MCF 10A (cell line): ENCODE data around the gene RICTOR. TPM values are rescaled to one million over a fixed set of nuclear protein-coding genes. Genes with fewer than 3 reads are reported as not detected.

Experiments
- BruUV-seq: library from RNA; stranded (reverse); fragments of 400-500 nt; replicated peaks from 2 replicates; lab custom pipeline; 2021; lab: Mats Ljungman, UMichigan
- CTCF ChIA-PET: fragments of 300-600 bp; sonication (Branson Sonifier 250); formaldehyde crosslinking; extraction: SDS; loops from one replicate; lab custom pipeline; 2021; ENCODE audit warnings: antibody characterized with exemption, inconsistent platforms; lab: Yijun Ruan, JAX
- POLR2A ChIA-PET: fragments of 300-600, 350-650 bp; sonication (Branson Sonifier 250); formaldehyde crosslinking; extraction: SDS; loops from one replicate; lab custom pipeline; 2020; ENCODE audit warnings: antibody characterized with exemption, inconsistent platforms; lab: Yijun Ruan, JAX
- DNase-seq: peaks from one replicate; pipeline ENCODE4 v3.0.0-alpha.2; 2018; ENCODE audit not compliant: unreplicated experiment
- H3K27ac Mint-ChIP-seq: one replicate; pipeline ENCODE4 v1.8.0; 2022; ENCODE audit warnings: mild to moderate bottlenecking, low read depth, mixed read lengths; ENCODE audit not compliant: unreplicated experiment
- H3K27me3 Mint-ChIP-seq: one replicate; pipeline ENCODE4 v1.8.0; 2022; ENCODE audit warnings: mixed read lengths; ENCODE audit not compliant: insufficient read depth, unreplicated experiment
- H3K36me3 Mint-ChIP-seq: one replicate; pipeline ENCODE4 v1.8.0; 2022; ENCODE audit warnings: mild to moderate bottlenecking, moderate library complexity, mixed read lengths; ENCODE audit not compliant: insufficient read depth, unreplicated experiment
- H3K4me1 Mint-ChIP-seq: one replicate; pipeline ENCODE4 v1.8.0; 2022; ENCODE audit warnings: mixed read lengths; ENCODE audit not compliant: insufficient read depth, unreplicated experiment
- H3K4me3 Mint-ChIP-seq: one replicate; pipeline ENCODE4 v1.8.0; 2022; ENCODE audit warnings: mild to moderate bottlenecking, moderate library complexity, mixed read lengths; ENCODE audit not compliant: unreplicated experiment
- H3K9me3 Mint-ChIP-seq: one replicate; pipeline ENCODE4 v1.8.0; 2022; ENCODE audit warnings: mixed read lengths; ENCODE audit not compliant: unreplicated experiment
- CTCF ChIP-seq: fragments of 200-600 bp; IDR thresholded peaks from one replicate; pipeline ENCODE4 v1.8.0; 2022; ENCODE audit warnings: antibody characterized with exemption, mild to moderate bottlenecking; ENCODE audit not compliant: unreplicated experiment
- intact Hi-C: fragments of 100-400 bp; cut with micrococcal nuclease; formaldehyde crosslinking; loops from 2 replicates; pipeline ENCODE4 v1.14.1; 2022
- total RNA-seq: library from RNA; stranded (reverse); gene quantifications from 2 replicates; pipeline ENCODE4 v1.2.3, GENCODE V29; 2022

Gene RICTOR
- total RNA-seq, 1 experiment from 2014 or later = 25.7 TPM

- peaks cover 8% of the 10 kb centered on the region for H3K4me1 Mint-ChIP-seq
These were observed 64.9 kb downstream of the RICTOR start for GRCh38 chr5:39009280-39009679.

GRCh38 chr5:39006650-39007049, 67.5 kb downstream of the RICTOR start:
- TF ChIP-seq CTCF = no peak
- Mint-ChIP-seq H3K4me3 (no peak overlapping the region), H3K9me3 (peaks cover 9% of the 10 kb centered on the region), H3K27me3 (no peaks in the 10 kb centered on the region), H3K4me1 (peaks cover 8% of the 10 kb centered on the region), H3K27ac (no peak overlapping the region), H3K36me3 (peaks cover 34% of the 10 kb centered on the region)
- intact Hi-C loops = loop anchor here (5.0 kb wide), 3 partner anchors 141 to 276 kb away; partner anchors contain the start of gene FYB1
- DNase-seq = no peak
- no TSS peak for BruUV-seq
- POLR2A ChIA-PET = interaction anchor here (1.1 kb wide), 1 partner anchor 8 kb away, joined by 4 read pairs; no protein-coding TSS in a partner anchor
- CTCF ChIA-PET = interaction anchor here (0.7 to 2.0 kb wide), 6 partner anchors 8 to 279 kb away, joined by 3 to 7 read pairs (median 3); no protein-coding TSS in a partner anchor

More at GRCh38 chr5:39009280-39009679, 64.9 kb downstream of the RICTOR start:
- ChIA-PET POLR2A (interaction anchor here (0.6 to 0.8 kb wide), 2 partner anchors 37 to 65 kb away, joined by 3 read pairs; partner anchors contain the start of gene RICTOR), CTCF (no interaction called here)
- BruUV-seq = no TSS peak
- no peak for DNase-seq
- H3K27me3 Mint-ChIP-seq = no peaks in the 10 kb centered on the region
- intact Hi-C loops = loop anchor here (5.0 kb wide), 3 partner anchors 138 to 273 kb away; partner anchors contain the start of gene FYB1
- H3K36me3 Mint-ChIP-seq = peaks cover 30% of the 10 kb centered on the region
- no peak for TF ChIP-seq CTCF
- no peak overlapping the region for H3K4me3 Mint-ChIP-seq
- H3K9me3 Mint-ChIP-seq = peaks cover 17% of the 10 kb centered on the region
- H3K27ac Mint-ChIP-seq = no peak overlapping the region

- peaks cover 31% of the 10 kb centered on the region for H3K36me3 Mint-ChIP-seq
- H3K9me3 Mint-ChIP-seq = peaks cover 9% of the 10 kb centered on the region
- no peaks in the 10 kb centered on the region for H3K27me3 Mint-ChIP-seq
- ChIA-PET POLR2A (interaction anchor here (0.6 to 1.2 kb wide), 5 partner anchors 9 to 69 kb away, joined by 3 to 5 read pairs (median 4); partner anchors contain the start of gene RICTOR), CTCF (interaction anchor here (0.6 to 3.2 kb wide), 15 partner anchors 9 to 280 kb away, joined by 3 to 13 read pairs (median 3); no protein-coding TSS in a partner anchor)
- peak; percentile 41 for TF ChIP-seq CTCF
- no TSS peak for BruUV-seq
- no peak overlapping the region for H3K4me3 Mint-ChIP-seq
- DNase-seq = peak; percentile 37
- no peak overlapping the region for H3K27ac Mint-ChIP-seq
- H3K4me1 Mint-ChIP-seq = peaks cover 8% of the 10 kb centered on the region
- intact Hi-C loops = loop anchor here (1.0 to 5.0 kb wide), 5 partner anchors 75 to 277 kb away; partner anchors contain the start of gene FYB1
These were observed 68.5 kb downstream of the RICTOR start for GRCh38 chr5:39005566-39006232.

- Mint-ChIP-seq H3K4me1 (peaks cover 8% of the 10 kb centered on the region), H3K36me3 (peaks cover 33% of the 10 kb centered on the region), H3K27me3 (no peaks in the 10 kb centered on the region), H3K4me3 (no peak overlapping the region), H3K9me3 (no peaks in the 10 kb centered on the region), H3K27ac (no peak overlapping the region)
- BruUV-seq = no TSS peak
- TF ChIP-seq CTCF = no peak
- no peak for DNase-seq
- ChIA-PET CTCF (interaction anchor here (0.6 to 1.6 kb wide), 5 partner anchors 10 to 343 kb away, joined by 3 to 5 read pairs (median 3); no protein-coding TSS in a partner anchor), POLR2A (interaction anchor here (0.7 kb wide), 1 partner anchor 193 kb away, joined by 3 read pairs; no protein-coding TSS in a partner anchor)
- intact Hi-C loops = no loop called here
These were observed 72.5 kb downstream of the RICTOR start for GRCh38 chr5:39001683-39002082.
